HG02938 (cell line): ENCODE results near the gene NPW.

Experiments used
- ATAC-seq: cut with Tn5 transposase; IDR thresholded peaks from one replicate; pipeline ENCODE4 v1.9.1; 2021; ENCODE audit warnings: mild to moderate bottlenecking, moderate library complexity; ENCODE audit not compliant: unreplicated experiment

NPW gene

DNA sequence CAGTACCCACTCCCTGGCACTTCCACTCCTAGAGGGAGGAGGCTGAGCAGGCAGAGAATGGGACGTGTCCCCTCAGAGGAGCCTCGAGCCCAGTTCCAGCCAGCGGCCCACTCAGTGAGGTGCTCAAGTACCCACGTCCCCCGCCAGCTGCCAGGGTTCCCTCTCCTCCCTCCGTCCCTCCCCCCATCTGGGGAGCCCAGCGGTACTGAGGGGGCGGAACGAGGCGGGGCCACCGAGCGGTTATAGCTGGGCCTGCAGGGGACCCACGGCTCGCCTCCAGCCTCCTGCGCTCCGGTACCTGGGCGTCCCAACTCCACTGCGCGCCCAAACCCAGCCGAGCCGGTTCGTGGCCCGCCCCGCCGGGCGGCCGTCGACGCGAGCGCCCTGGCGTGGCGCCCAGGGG lies at the start of gene NPW:
Gene NPW (plus strand): TSS at position 268 of the 403 bp plus-strand sequence.
- no peak for ATAC-seq

DNA sequence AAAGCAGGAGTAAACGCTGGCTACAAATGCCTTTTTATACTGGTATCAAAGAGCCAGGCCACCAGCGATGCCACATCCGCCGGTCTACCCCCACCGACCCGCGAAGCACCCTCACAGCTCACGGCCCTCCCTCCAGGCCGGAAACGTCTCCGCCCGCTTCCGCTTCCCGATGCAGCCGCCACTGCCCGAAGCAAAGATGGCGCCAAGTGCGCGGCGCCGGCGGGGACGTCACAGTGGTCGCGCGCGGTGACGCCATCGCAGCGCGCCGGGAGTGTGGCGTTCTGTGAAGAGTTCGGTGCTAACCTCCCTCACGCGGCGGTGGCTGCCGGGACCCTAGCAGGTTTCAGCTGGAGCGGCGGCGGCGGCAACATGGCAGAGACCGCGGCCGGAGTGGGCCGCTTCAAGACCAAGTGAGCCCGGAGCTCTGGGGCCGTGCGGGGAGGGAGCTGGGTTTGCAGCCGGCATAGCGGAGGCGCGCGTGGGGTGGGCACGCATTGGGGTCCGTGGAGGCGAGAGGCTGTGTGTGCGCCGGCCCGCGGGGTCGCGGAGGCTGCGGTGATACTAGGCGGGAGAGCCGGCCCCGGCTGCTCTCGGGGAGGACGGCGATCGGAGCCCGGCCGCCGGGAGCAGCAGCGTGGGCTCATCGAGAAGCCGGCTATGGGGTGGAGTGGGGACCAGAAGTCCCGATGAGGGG lies 47.6 kb upstream of the NPW start, which contains the start of gene TBL3:
Gene TBL3 (plus strand): TSS at position 258 of the 694 bp plus-strand sequence. CDS start 112 bp downstream, at position 370.
- peak; percentile 72 for ATAC-seq

DNA sequence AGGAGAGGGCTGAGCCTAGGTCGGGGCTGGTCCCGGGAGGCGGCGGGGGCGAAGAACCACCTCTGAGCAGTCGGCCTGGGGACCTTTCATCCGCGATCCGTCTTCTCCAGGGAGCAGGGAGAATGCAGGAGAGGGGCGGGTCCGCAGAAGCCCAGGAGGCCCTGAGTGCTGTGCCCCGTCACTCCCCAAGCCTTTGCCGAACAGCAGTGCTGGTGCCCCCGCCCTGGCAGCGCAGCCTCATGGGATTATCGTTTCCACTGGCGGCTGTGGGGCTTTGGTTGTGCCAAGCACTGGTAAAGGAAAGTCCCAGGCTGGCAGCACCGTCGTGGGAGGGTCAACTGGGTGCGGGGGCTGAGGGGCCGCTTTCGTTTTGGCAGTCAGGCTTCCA lies 47.1 kb upstream of the NPW start:
- no peak for ATAC-seq

DNA sequence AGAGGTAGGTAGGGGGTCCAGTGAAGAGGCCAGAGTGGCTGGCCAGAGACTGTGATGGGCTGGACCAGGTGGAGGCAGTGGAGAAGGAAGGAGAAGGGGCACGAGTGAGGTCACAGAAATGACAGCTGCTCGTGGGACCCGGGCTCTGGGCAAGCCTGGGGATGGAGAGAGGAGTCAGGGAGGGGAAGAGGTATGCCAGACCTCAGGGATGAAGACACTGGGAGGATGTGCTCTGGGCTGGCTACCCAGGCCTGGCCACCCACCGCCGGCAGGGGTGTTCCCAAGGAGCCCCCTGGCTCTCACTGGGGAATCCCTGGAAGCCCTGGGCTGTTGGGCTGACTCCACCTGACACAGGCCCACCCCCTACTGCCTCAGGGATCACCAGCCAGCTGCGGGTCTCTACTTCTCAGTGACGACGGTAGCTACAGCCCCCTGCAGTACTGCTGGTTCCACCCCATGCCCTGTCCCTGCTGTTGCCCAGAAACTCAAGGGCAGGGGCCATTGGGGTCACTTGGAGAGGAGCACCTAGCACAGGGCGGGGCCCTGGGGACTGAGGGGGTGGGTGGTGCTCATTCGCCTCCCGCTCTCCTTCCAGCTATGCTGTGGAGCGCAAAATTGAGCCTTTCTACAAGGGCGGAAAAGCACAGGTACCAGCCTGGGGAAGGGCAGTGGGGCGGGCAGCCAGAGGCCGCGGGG lies 46.0 kb upstream of the NPW start:
- no peak for ATAC-seq

DNA sequence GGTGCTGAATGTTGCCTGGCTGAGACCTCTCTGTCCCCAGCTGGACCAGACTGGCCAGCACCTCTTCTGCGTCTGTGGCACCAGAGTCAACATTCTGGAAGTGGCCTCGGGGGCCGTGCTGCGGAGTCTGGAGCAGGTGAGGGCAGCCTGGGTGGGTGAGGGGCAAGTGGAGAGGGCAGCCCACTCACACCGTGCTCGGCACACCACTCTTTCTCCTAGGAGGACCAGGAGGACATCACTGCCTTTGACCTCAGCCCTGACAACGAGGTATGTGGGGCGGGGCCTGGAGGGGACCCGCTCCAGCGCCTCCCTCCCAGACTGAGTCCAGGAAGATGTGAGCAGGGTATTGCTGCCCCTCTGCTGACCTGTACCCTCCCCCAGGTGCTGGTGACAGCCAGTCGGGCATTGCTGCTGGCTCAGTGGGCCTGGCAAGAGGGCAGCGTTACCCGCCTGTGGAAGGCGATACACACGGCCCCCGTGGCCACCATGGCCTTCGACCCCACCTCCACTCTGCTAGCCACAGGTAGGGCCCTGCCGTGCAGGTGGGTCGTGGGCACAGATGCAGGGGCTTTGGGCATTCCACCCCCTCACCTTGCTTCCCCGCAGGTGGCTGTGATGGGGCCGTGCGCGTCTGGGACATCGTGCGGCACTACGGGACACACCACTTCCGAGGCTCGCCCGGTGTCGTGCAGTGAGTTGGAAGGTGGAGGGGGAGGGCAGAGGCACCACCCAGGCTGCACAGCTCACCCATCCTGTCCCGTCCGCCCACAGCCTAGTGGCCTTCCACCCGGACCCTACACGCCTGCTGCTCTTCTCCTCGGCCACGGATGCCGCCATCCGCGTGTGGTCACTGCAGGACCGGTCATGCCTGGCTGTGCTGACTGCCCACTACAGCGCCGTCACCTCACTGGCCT lies 45.2 kb upstream of the NPW start:
- no peak for ATAC-seq

DNA sequence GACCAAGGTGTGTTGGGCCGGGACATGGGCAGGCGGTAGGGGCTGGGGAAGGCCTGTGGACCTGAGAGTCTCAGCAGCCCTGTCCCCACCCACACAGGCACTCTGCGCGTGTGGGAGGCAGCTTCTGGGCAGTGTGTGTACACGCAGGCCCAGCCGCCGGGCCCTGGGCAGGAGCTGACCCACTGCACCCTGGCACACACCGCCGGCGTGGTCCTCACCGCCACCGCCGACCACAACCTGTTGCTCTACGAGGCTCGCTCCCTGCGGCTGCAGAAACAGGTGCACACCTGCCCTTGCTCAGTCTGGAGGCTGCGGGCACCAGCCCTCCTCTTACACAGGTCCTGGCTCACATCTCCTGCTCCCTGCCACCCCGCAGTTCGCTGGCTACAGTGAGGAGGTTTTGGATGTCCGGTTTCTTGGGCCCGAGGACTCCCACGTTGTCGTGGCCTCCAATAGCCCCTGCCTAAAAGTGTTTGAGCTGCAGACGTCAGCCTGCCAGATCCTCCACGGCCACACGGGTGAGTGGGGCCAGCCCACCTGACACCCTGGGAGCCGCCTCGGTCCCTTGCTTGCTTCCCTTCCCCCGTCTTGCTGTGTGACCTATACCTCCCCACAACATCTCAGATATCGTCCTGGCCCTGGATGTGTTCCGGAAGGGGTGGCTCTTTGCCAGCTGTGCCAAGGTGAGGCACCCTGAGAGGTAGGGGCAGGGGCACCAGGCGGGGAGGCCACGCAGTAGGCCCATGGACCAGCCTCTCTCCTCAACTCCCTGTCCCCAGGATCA lies 44.0 kb upstream of the NPW start:
- ATAC-seq: no peak

DNA sequence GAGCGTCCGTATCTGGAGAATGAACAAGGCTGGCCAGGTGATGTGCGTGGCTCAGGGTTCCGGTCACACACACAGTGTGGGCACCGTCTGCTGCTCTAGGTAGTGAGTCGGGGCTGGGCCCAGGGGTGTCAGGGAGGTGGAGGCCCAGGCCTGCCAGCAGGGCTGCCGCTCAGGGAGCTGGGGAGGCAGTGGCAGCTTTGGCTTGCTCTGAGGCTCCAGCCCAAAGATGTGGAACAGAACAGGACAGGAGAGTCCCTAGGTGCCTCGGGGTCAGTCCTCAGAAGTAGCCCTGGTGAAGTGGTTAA lies 43.4 kb upstream of the NPW start:
- no peak for ATAC-seq

DNA sequence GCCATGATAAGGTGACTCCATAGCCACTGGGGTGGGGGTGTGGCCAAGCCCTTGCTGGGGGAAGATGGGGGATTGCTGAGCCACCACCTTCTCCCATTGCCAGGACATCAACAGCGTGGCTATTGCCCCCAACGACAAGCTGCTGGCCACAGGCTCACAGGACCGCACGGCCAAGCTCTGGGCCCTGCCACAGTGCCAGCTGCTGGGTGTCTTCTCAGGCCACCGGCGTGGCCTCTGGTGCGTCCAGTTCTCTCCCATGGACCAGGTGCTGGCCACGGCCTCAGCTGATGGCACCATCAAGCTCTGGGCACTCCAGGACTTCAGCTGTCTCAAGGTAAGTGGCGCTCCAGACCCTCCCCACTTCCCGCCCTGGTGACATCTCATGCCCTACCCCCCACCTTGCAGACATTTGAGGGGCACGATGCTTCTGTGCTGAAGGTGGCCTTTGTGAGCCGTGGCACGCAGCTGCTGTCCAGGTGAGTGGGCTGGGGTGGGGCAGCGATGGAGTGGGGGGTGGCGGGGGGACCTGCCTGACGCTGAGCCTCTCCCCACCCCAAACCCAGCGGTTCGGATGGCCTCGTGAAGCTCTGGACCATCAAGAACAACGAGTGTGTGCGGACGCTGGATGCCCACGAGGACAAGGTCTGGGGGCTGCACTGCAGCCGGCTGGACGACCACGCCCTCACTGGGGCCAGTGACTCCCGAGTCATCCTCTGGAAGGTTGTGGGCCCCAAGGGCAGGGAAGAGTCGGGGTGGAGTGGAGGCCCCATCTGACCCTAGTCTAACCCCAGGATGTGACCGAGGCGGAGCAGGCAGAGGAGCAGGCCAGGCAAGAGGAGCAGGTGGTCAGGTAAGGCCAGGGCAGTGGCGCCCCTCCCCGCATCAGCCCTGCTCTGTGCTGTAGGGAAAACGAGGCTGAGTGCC lies 42.4 kb upstream of the NPW start:
- ATAC-seq: no peak

DNA sequence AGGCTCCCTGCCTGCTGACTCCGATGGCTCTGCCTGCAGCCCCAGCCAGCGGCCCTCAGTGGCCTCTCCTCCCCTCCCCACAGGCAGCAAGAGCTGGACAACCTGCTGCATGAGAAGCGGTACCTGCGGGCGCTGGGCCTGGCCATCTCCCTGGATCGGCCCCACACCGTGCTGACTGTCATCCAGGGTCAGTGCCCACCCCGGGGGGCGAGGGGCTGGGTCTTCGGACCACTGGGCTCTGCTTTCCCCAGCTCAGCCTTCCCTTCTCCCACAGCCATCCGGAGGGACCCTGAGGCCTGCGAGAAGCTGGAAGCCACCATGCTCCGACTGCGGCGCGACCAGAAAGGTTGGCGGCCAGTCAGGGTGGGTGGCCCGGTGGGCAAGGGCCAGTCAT lies 41.7 kb upstream of the NPW start:
- ATAC-seq: no peak

DNA sequence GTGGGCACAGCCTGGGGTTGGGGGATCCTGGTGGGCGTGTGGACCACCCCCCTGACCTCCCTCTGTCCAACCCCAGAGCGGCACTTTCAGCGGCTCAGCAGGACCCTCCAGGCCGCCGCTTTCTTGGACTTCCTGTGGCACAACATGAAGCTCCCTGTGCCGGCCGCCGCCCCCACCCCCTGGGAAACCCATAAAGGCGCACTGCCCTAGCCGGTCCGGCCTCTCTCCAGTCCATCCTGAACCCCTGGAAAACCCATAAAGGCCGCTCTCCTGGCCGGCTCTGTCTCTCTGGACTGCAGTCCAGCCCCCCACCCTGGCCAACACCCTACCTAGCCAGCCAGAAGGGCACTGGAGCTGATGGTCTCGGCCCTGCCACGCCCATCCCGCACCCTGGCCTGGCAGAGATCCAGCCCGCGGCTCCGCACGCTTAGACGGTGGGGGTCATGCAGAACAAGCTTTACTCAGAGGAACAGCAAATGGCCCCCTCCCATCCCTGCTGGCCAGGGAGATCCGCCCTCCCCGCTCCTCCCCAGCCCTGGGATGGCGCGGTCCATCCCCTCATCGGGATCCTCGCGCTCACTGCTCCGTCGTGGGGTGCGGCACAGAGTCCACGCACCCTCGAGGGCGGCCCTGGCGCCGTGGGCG lies 41.0 kb upstream of the NPW start:
- ATAC-seq: no peak

DNA sequence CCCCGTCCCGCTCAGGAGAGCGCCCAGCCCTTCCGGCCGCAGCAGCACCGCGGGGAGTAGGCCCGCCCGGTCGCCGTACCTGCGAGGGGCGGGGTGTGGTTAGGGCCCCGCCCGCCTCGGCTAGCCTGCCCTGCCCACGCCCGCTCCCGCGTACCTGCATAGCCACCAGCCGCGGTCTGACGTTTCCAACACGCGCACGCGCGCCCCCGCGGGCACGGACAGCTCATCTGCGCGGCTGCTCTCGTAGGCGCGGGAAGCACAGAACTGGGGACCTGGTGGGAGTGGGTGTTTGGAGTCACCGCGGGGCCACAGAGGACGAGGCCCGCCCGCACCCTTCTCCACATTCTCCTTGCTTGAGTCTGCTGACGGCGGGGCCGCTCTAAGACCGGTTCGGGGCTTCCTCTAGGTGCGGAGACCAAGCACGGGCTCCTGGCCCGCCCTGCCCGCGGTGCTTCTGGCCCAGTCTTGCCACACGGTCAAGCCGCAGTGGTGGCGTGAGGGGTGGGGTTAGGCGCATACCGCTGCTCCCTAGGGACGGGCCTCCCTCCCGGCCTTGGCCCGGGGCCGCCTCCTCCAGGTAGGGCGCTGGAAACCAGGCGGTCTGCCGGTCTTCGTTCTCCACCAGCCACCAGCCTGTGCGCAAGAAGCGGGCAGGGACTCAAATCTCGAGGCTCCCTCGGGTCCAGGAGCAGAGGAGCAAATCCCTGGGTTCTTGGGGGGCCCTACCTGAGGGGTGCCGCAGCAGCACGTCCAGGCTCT lies 40.1 kb upstream of the NPW start:
- ATAC-seq: no peak

DNA sequence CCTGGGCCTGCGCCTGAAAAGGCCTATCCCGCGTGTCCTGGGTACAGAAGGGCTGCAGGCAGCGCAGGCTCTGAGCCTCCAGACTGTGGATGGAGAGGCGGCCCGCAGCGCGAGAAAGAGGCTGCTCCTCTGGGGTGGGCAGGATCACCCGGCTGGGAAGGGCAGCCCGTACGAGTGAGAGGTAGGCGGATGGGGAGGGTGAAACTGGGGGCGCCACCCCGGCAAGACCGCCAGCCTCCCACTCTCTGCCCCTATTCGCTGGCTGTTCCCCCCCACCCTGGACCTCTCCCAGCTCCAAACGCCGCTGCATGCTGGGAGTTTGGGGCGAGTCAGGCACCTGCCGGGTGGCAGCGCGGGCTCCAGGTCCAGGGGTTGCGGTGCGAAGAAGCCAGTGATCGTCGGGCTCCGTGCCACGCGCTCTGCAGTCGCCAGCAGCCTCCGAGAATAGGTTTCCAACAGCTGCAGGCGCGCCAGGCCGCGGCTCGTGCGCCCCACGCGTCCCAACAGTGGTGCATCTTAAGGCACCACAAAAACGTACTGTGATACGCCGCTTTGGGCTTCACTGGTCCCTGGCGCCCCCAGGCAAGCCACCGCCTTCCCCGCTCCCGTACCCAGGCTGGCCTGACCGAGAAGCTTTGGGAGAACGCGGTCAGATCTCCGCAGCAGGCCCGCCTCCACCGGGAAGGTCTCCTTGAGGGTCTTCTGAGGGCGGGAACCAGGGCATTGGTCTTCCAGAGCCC lies 39.4 kb upstream of the NPW start:
- no peak for ATAC-seq

DNA sequence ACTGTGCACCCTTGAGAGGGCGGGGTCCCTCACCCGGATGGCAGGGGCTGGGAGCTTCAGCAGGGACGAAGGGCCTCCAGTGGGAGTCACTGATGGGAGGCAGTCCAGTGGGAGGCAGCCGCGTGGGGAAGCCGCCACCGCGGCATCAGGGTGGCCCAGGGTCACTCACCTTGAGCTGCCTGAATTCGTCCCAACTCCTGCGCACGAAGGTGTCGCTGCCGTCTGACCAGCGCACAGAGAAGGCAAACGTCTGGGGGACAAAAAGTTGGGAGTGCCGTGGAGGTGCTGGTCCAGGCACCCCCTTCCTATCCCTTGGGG lies 38.9 kb upstream of the NPW start:
- ATAC-seq: no peak

DNA sequence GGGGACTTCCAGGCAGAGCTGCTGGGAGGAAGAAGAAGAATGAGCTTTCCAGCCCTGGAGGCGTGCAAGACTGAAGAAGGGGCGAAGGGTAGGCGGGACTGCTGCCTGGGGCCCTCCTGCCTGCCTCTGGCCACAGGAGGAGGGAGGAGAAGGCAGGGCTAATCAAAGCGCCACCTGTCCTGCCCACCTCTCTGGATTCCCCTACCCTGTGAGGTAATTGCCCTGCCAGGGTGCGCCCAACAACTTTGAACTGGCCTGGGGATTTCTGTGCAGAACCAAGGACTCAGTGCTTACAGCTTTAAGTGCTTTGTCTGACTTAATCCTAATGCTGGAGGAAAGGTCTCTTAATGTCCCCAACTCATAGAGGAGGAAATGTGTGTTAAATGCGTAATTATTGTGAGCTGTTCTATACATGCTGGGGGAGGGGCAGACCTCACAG lies 38.2 kb upstream of the NPW start, which contains the start of gene NOXO1:
Gene NOXO1 (minus strand): TSS at position 72 of the 439 bp plus-strand sequence. CDS start 290 bp downstream, outside the sequence.
- no peak for ATAC-seq

DNA sequence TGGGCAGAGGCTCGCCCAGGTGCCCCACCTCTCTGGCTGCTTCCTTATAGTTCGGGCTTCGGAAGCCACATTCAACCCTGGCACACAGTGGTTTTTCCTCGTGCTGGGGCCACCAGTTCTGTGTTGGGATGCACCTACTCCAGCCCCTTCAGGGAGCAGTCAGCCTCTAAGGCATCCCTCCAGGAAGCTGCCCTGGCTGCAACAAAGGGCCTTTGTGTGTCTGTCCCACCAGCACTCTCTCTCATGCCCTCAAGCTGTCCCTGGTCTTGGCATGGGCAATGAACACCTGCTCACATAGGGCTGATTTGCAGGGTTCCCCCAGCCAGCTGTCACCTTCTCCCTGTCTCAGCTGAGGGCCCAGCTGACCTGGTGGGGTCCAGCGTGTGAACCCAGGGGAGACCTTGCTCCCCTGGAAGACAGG lies 37.6 kb upstream of the NPW start:
- no peak for ATAC-seq

DNA sequence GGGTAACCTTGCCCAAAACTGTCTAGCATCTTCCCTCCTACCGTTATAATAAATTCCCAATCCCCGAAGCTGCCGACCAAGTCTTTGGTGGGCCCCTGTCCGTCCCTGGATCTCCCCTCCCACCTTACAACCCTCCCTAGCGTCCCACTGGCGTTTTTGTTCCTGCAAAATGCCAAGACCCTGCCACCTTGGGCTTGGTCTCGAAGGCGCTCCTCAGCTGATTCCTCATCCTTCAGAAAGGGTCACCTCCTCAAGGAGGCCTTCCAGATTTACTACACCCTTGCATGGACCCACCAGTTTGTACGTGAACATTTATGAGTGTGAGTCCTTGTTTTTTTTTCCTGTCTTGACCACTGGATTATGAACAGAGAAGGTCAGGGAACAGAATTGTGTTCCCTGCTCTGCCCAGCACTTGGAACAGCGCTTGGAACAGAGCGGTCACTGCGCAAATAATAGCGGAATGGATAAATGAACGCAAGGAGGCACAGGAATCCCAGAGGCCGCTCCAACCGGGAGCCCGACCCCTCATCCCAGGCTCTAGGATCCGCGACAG lies 36.5 kb upstream of the NPW start:
- ATAC-seq: no peak

DNA sequence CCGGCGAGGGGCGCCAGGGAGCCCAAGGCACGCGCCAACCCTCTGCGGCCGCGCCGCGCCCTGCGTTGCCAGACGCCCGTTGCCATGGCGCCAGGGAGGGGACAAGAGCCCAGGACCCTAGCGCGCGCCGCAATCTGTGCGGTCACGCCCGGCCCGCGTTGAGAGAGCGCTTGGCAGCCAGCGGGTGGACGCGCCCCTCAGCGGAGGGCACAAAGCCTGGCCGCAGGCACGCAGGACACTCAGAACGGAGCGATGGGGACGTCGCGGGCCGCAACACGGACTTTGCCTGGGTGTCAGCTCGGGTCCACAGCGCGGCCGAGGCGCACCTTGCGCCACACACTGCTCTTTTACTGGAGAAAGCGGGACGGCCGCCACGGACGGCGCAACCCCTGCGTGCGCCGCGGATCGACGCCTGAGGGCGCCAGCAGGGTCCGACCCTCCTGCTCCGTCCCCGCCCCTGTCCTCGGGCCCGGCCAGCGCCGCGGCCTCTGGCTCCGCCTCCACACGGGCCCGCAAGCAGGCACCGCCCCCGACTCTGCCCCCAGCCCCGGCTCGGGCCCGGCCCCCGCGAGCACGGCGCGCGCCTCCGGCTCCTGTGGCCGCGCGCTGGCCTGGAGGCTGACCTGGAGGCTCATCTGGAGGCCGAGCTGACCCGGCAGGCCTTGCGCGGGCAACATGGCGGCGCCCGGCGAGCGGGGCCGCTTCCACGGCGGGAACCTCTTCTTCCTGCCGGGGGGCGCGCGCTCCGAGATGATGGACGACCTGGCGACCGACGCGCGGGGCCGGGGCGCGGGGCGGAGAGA lies 35.8 kb upstream of the NPW start, which contains the start of gene GFER:
Gene GFER (plus strand): TSS at position 650 of the 803 bp plus-strand sequence. CDS start 26 bp downstream, at position 676.
- ATAC-seq: peak; percentile 58
